Fibroblast of villous mesenchyme (primary cell): Measurements from ENCODE around the gene PDGFRB. TPM values are rescaled to one million over a fixed set of nuclear protein-coding genes. Genes with fewer than 3 reads are reported as not detected.

ENCODE experiments used
- DNase-seq: peaks from one replicate; pipeline ENCODE4 v3.0.0-alpha.2; 2010; ENCODE audit warnings: low read depth
- H3K4me3 ChIP-seq: 2 replicates; pipeline ENCODE4 v1.5.1; 2011; ENCODE audit warnings: low read depth, mild to moderate bottlenecking, low read length
- total RNA-seq: library from RNA; depleted of rRNA; stranded (reverse); fragments of >200 nt; gene quantifications from 2 replicates; pipeline ENCODE4 v1.2.3, GENCODE V29; 2012
- TF ChIP-seq, protein P1 (sequence below): IDR thresholded peaks from 2 replicates; pipeline ENCODE4 v1.5.1; 2012; ENCODE audit warnings: low read depth, mild to moderate bottlenecking, low read length; ENCODE audit not compliant: insufficient read depth

PDGFRB gene
- total RNA-seq, 1 donor = 341 TPM

DNA sequence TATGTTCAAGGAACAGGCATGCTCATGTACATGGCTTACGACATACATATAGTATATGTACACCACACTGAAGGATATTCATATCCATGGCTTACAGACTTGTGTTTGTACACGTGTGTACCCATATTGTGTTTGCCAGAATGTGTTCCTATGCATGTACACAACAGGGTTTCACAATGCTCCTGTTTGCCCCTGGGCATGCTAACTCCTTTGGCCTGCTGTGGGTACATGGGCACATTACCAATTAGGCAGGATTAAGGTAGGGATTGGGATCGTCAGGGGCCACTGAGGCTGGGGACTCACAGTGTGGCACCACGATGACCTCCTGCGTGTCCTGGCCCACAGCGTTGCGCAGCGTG, 26.2 kb downstream of the PDGFRB start:
- no peak overlapping the region for H3K4me3 ChIP-seq
- DNase-seq = no peak
- TF ChIP-seq, protein P1, sequence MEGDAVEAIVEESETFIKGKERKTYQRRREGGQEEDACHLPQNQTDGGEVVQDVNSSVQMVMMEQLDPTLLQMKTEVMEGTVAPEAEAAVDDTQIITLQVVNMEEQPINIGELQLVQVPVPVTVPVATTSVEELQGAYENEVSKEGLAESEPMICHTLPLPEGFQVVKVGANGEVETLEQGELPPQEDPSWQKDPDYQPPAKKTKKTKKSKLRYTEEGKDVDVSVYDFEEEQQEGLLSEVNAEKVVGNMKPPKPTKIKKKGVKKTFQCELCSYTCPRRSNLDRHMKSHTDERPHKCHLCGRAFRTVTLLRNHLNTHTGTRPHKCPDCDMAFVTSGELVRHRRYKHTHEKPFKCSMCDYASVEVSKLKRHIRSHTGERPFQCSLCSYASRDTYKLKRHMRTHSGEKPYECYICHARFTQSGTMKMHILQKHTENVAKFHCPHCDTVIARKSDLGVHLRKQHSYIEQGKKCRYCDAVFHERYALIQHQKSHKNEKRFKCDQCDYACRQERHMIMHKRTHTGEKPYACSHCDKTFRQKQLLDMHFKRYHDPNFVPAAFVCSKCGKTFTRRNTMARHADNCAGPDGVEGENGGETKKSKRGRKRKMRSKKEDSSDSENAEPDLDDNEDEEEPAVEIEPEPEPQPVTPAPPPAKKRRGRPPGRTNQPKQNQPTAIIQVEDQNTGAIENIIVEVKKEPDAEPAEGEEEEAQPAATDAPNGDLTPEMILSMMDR = no peak

DNA sequence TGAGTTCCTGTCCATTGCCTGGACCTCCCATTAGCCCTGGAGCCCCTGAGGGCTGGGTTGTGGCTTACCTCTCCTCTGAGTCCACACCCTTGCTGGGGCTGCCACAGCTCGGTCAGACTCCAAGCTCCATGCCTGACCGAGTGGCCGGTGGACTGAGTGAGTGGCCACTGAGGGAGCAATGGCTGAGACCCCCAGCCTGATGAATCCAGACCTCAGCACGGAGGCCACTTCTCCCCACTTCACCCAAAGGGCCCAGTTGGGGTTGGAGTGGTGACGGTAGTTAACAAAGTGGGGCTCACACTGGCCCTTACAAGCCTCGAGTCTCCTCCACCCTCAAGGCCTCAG, 28.8 kb downstream of the PDGFRB start:
- H3K4me3 ChIP-seq = no peak overlapping the region
- no peak for DNase-seq
- TF ChIP-seq, protein P1 = no peak

DNA sequence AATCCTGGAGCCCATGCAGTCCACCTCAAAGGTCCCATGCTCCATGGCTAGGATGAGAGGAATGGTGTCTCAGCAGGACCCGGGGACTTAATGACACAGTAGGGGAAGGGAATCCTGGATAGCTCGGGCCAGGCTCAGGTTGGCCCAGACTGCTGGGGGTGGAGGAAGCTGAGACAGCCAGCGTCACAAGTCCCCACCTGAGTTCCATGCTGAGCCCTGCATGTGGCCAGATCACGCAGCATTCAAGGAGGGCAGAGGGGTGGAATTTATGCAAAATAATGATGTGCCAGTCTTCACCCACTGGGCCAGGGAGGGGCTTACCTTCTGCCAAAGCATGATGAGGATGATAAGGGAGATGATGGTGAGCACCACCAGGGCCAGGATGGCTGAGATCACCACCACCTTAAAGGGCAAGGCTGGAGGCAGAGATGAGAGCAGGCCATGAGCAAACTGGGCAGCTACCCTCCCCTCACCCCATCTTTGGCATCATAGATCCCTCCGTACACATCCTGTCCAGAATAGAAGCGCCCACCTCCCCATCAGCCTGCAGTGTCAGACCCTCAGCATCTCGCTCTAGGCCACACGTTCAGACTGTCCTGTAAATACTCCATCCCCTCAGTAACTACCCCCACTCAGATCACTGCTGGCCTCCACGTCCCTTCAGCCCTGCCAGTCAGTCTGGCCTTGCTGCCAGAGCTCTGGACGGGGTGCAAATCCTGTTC, 29.3 kb downstream of the PDGFRB start:
- TF ChIP-seq, protein P1 = no peak
- no peak for DNase-seq
- no peak overlapping the region for H3K4me3 ChIP-seq

DNA sequence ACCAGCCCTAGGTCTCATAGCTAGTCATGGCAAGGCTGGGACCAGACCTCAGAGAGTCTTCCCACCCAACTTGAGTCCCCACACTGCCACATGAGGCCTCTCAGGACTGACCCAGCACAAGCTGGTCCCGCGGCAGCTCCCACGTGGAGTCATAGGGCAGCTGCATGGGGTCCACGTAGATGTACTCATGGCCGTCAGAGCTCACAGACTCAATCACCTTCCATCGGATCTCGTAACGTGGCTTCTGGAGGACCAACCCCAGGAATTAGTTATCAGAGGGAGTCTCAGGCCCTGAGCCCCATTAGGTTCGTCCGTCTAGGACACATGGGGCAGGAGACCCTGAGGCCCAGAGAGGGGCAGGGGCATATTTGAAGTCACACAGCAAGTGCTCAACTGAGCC, 30.3 kb downstream of the PDGFRB start:
- TF ChIP-seq, protein P1 = no peak

DNA sequence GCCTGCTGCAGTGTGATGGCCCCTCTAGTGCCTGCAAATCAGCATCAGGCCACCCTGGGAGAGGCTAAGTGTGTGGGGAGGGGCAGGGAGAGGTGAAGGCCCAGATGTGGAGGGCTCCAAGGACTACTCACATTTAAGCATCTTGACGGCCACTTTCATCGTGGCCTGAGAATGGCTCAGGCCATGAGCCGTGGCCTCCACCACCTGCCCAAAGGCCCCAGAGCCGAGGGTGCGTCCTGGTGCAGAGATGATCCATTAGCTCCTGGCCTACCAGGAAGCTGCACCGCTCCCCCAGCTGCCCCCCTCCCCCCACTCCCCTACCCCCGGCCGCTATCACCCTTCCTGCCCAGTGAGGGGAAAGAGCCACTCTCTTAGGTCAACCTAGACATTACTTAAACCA, 31.0 kb downstream of the PDGFRB start:
- H3K4me3 ChIP-seq = no peak overlapping the region
- TF ChIP-seq, protein P1 = no peak
- DNase-seq = no peak

More for the DNA sequence above, 30.3 kb downstream of the PDGFRB start:
- DNase-seq = no peak
- H3K4me3 ChIP-seq = no peak overlapping the region

DNA sequence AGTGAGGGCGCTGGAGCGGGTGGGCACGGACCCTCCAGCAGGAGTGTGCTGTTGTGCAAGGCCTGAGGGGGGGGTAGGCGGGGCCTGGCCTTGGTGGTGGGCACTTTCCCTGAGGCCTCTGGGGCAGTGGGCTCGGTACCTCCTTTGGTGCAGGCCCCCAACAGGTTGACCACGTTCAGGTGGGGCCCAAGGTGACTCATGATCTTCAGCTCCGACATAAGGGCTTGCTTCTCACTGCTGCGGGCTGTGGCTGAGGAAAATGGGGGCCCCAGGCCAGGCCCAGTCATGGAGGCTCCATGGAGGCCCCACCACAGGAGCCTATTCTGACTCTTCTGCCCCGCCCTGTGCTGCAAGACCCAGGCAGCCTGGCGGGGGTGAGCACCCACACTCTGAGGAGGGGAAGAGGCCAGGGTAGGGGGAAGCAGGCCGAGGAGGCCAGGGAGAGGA, 31.5 kb downstream of the PDGFRB start:
- no peak for DNase-seq
- TF ChIP-seq, protein P1 = no peak
- no peak overlapping the region for H3K4me3 ChIP-seq

DNA sequence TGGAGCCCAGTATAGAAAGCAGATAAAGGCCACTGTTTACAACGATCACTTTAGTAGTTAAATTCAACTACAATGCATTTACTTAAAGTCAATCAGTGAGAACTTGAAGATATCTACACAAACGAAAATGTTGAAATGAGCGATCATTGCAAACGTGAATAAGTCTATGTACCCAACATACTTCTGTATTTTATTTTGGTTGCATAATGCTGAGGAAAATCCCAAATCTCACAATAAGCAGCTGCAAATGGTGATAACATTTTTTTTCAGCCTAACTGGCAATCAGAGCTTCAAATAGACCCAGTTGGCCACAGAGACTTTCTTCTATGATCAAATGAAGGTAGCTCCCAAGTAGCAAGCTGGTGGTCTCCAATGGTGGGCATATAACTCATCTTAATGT, 32.1 kb downstream of the PDGFRB start:
- DNase-seq = no peak
- TF ChIP-seq, protein P1 = no peak
- H3K4me3 ChIP-seq = no peak overlapping the region
